ENCODE data around the gene GCK.
"Not testable (repeated sequence)": the region's sequence is repeated elsewhere in the genome, so short reads cannot be mapped to it uniquely, and the experiment has no call there.

GCK gene

DNA sequence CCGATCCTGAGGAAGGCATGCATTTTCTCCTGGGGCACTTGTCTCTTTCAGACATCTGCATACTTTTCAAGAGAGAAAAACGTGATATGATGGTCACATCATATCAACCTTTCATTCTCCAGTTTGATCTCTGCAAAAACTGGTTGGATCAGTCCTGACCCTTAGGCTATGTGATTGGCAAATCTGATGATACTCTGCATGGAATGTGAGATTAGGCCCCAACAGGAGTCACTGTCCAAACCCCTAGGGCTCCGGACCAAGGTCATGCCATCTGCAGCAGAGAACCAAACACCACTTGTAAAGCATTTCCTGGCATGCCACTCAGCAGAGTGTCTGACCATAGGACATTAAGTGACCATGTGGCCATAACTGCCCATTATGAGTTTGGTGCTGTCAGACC lies 8.6 kb downstream of the GCK start:
- DNase-seq (ENCODE audit: low read depth in 2 of 2): no peak

GRCh38 chr7:44177570-44178131 lies 11.6 kb downstream of the GCK start:
- no peak for DNase-seq (ENCODE audit: low read depth in 2 of 2)

DNA sequence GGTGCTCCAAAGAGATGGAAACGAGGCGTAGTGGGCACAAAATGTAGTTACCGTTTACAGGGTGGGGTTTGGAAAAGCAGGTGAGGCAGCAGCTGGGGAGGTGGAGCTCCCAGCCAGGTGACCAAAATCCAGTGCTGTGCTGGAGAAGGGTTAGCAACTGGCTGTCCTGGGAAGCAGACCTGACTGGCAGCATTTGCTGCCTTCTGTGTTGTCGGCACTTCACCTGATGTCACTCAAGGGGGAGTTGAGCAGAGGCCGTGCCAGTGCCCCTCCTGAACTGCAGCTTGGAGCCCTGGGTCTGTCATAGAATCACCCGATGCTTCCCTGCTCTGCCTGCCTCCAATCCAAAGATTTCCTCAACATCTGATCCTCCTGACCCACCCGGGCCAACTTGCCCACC lies 12.8 kb downstream of the GCK start:
- no peak for DNase-seq (ENCODE audit: low read depth in 2 of 2)

DNA sequence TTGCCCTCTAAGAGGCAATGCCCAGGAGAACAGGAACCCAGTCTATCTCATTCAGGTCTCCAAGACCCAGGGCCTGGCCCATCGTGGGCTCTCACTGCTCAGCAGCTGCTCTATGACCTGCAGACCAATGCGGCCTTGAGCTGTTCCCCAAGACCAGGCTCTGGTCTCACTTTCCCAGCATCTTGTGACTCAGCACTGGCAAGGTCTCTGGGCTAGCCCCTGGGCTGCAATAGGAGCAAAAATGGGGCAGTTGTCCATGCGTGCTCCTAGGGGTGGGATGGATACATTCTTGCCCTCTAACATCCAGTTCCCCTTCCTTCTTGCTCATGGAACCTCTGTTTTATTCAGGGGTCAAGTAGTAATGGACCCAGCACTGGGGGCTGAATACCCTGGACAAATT lies 13.5 kb downstream of the GCK start:
- no peak for DNase-seq (ENCODE audit: low read depth in 2 of 2)

DNA sequence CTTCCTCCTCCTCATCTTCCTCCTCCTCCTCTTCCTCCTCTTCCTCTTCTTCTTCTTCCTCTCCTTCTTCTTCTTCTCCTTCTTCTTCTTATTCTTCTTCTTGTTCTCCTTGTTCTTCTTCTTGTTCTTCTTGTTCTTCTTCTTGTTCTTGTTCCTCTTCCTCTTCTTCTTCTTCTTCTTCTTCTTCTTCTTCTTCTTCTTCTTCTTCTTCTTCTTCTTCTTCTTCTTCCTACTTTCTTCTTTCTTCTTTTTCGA lies 14.6 kb downstream of the GCK start:
- DNase-seq (ENCODE audit: low read depth in 2 of 2): not testable (repeated sequence)

GRCh38 chr7:44173911-44174693 lies 15.1 kb downstream of the GCK start:
- no peak for DNase-seq (ENCODE audit: low read depth in 2 of 2)

GRCh38 chr7:44172803-44173424 lies 16.3 kb downstream of the GCK start:
- DNase-seq (ENCODE audit: low read depth in 2 of 2): no peak

DNA sequence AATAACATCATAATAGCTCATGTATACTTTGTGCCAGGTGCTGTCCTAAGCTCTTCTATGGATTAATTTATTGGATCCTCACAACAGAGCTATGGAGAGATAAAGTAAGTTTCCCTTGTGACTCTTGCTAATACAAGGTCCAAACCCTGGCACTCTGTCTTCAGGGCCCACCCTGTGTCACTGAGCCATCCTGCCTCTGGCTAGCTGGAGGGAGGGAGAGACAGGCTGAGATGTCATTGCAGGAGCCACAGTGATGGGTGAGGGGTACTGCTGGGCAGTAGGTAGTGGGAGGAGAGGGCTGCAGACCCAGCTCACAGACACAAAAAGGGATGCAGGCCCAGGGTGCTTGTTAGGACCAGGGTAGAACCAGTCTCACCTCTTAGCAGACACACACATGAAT lies 16.9 kb downstream of the GCK start:
- DNase-seq (ENCODE audit: low read depth in 2 of 2): no peak

- DNase-seq (ENCODE audit: low read depth in 2 of 2): not testable (repeated sequence)
Measured at GRCh38 chr7:44171901-44172300, 17.3 kb downstream of the GCK start.

GRCh38 chr7:44167920-44168319 lies 21.3 kb downstream of the GCK start:
- no peak for DNase-seq (ENCODE audit: low read depth in 2 of 2)

DNA sequence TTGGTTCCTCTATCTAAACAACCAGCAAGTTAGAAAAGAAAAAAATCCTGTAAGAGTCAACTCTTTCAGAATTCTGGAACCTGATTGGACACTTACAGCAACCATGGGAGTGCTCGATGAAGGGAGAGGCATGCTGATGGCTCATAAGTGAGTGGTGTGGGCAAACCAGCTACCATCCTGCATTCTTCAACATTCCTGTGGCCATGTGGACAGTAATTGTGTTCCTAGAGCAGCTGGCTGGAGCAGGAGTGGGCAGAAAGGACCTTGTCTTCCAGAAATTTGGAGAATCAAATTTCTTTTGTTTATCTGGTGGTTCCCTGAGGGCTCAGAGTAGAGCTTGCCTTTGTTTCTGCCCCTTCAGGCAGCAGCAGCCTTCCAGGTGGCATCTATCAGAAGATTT lies 25.6 kb downstream of the GCK start:
- DNase-seq (ENCODE audit: low read depth in 2 of 2): no peak

GRCh38 chr7:44162785-44163395 lies 26.3 kb downstream of the GCK start:
- no peak for DNase-seq (ENCODE audit: low read depth in 2 of 2)

DNA sequence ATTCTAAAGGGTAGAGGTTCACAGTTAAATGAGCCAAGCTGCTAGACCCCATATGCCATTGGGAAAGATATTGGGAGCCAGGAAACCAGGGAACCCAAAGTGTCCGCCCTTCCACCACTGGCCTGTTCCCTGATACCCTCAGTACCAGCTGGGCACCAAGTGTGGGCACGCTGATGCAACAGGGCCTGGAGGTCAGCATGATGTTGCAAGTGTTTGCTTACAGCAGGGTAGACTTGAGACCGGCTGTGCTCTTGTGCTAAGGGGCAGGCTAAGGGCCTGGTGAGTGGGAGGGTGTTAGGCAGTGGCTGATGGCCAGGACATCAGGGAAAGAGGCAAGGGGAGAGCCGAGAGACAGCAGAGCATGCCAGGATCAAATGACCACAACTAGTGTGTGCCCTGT lies 27.1 kb downstream of the GCK start:
- no peak for DNase-seq (ENCODE audit: low read depth in 2 of 2)

DNA sequence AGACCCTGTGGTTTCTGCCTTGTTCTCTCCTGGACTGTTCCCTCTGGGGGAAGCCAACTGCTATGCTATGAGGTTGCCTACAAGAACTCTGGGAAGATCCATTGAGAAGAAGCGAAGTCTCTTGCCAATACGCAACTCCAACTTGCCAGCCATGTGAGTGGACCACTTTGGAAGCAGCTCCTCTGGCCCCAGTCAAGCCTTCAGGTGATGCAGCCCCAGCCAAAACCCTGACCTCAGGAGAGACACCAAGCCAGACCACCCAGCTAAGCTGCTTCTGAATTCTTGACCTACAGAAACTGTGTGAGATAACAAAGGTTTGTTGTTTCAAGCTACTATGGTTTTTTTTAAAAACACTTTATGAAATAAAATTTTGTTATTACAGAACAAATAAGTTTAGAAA lies 27.9 kb downstream of the GCK start:
- no peak for DNase-seq (ENCODE audit: low read depth in 2 of 2)

DNA sequence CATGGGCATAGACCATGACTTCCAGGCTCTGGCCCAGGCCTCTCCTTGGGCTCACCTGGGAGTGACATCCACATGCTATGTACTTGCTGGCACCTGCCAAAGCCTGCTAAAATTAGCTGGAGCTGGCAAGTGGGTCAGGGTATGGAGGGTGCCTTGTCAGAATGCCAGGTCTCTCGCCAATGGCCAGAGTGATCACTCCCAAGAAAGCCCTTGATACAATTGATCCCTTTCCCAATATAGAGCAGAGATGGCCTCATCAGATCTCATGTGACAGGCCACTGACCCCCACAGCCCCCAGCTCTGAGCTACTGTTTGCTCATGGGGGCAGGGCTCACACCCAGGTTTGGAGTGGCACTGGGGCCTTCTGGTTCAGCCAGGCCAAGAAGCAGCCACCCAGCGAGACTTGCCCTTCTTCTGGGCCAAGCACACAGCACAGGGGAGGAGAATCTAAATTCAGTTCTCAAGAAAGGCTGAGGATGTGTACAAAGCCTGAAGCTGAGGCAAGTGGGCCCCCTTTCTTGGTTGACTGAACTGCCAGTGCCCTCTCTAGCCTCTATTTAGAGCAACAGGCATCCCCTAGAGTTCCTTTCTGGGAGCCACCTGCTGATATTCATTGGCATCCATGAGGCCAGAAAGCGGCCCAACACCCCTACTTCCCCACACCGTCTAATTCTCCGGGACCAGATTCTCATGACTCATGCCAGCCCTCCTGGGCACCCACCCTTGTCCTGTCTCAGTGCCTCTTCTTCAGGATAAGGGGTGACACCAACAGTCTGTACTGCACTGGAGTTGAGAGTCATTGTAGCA lies 29.2 kb downstream of the GCK start:
- DNase-seq (ENCODE audit: low read depth in 2 of 2): no peak

DNA sequence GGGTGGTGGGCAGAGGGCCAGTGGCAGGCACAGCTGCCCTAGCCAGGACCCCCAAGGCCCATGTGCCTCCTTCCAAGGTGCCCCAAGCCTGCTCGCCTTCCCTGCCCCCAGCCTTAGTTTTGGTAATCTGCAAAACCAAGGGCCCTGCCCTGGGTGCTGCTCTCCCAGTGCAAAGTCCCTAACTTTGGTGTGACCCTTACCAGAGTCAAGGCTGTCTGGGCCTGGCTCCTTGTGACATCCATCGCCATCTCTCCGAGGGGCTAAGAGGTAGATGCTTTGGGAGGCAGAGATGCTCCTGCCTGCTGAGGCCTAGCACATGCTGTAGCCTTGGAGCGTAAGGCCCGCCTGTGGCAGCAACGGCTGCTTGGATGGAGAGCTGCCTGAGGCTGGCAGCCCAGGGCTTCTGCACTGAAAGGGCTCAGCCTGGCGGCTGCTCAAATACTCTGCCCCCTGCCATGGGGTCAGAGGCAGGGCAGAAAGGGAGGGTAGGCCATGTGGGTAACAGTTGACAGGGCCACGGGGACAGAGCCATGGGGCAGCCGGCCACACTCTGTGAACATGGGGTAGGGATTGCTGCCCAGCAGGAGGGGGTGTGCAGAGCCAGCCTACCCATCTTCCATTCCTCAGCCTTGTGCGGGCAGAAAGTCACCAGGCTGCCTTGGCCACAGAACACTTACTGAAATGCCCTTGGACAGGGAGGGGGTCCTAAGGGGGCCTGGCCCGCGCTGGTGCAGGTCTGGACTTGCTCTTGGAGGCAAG lies 30.2 kb downstream of the GCK start:
- no peak for DNase-seq (ENCODE audit: low read depth in 2 of 2)

GRCh38 chr7:44158096-44158872 lies 31.0 kb downstream of the GCK start:
- no peak for DNase-seq (ENCODE audit: low read depth in 2 of 2)

GRCh38 chr7:44157116-44158080 lies 31.8 kb downstream of the GCK start:
- DNase-seq (ENCODE audit: low read depth in 2 of 2): no peak

GRCh38 chr7:44156453-44157010 lies 32.7 kb downstream of the GCK start:
- no peak for DNase-seq (ENCODE audit: low read depth in 2 of 2)
